ENCODE measurements around the gene COL26A1. TPM values are rescaled to one million over a fixed set of nuclear protein-coding genes. Genes with fewer than 3 reads are reported as not detected.

COL26A1 gene
- total RNA-seq, 3 donors from 2014 or later (not counting 1 experiment from before 2014, with no cell fraction given), result 0.16 TPM; not detected in 2

DNA sequence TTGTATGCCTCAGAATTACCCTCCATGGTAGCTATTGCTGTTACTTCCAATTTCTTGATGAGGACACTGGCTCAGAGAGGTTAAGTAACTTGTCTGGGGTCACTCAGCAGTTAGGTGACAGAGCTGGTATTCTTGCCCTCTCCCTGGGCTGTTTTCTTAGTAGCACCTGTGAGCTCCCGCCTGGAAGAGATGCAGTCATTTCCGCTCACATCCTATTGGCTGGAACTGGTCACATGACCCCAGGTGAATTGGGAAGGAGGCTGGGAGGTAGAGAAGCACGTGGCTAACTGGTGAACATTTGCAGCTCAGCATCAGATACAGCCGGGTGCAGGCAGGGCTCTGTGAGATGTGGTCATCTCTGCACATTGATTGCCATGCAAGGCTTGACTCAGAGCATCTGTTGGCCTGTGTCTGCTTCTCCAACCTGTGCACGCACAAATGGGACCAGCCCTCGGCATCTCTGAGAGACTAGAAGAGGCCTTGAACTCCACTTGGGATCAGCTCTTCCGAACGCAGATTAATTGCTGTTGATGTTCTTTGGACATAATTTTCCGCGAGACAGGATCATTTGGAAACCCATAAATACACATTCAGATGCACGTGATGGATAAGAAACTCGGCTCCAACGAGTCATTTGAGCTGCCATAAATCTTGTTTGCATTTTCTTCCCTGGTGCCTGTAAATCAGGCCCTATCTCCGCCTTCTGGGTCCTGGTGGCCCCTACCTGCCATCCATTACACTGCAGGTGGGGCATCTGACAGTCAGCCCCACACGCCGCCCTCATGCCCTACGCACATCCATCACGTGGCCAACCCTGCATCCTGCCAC, 223.6 kb downstream of the COL26A1 start:
- Mint-ChIP-seq H3K4me1 (peaks cover 0 to 10% of the 10 kb centered on the region in 2 donors), H3K4me3 (no peak overlapping the region), H3K27ac (no peak overlapping the region), H3K36me3 (no peaks in the 10 kb centered on the region), H3K9me3 (no peaks in the 10 kb centered on the region), H3K27me3 (ENCODE audit: low read depth in 2 of 2) (no peaks in the 10 kb centered on the region)
- TF ChIP-seq, protein P1, sequence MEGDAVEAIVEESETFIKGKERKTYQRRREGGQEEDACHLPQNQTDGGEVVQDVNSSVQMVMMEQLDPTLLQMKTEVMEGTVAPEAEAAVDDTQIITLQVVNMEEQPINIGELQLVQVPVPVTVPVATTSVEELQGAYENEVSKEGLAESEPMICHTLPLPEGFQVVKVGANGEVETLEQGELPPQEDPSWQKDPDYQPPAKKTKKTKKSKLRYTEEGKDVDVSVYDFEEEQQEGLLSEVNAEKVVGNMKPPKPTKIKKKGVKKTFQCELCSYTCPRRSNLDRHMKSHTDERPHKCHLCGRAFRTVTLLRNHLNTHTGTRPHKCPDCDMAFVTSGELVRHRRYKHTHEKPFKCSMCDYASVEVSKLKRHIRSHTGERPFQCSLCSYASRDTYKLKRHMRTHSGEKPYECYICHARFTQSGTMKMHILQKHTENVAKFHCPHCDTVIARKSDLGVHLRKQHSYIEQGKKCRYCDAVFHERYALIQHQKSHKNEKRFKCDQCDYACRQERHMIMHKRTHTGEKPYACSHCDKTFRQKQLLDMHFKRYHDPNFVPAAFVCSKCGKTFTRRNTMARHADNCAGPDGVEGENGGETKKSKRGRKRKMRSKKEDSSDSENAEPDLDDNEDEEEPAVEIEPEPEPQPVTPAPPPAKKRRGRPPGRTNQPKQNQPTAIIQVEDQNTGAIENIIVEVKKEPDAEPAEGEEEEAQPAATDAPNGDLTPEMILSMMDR (IDR thresholded peaks at IDR 0.05), result no peak
- H3K36me3 ChIP-seq (ENCODE audit: control insufficient read depth, insufficient read depth, low read length), result no peaks in the 10 kb centered on the region
- H3K27ac ChIP-seq (ENCODE audit: low read length), result no peak overlapping the region
- no peak for DNase-seq
- WGBS (ENCODE audit: insufficient coverage), result 79% methylated on average over 18 of the region's 18 CpGs
- intact Hi-C loops (cut with micrococcal nuclease), result no loop called here
- H3K4me3 ChIP-seq (ENCODE audit: low read length), result no peak overlapping the region
- no peaks in the 10 kb centered on the region for H3K4me1 ChIP-seq (ENCODE audit: control insufficient read depth, insufficient read depth, low read length)
- H3K27me3 ChIP-seq (ENCODE audit: control insufficient read depth, insufficient read depth, low read length), result no peaks in the 10 kb centered on the region
- H3K9me3 ChIP-seq (ENCODE audit: control insufficient read depth, insufficient read depth, low read length), result no peaks in the 10 kb centered on the region
- ATAC-seq, result no peak

DNA sequence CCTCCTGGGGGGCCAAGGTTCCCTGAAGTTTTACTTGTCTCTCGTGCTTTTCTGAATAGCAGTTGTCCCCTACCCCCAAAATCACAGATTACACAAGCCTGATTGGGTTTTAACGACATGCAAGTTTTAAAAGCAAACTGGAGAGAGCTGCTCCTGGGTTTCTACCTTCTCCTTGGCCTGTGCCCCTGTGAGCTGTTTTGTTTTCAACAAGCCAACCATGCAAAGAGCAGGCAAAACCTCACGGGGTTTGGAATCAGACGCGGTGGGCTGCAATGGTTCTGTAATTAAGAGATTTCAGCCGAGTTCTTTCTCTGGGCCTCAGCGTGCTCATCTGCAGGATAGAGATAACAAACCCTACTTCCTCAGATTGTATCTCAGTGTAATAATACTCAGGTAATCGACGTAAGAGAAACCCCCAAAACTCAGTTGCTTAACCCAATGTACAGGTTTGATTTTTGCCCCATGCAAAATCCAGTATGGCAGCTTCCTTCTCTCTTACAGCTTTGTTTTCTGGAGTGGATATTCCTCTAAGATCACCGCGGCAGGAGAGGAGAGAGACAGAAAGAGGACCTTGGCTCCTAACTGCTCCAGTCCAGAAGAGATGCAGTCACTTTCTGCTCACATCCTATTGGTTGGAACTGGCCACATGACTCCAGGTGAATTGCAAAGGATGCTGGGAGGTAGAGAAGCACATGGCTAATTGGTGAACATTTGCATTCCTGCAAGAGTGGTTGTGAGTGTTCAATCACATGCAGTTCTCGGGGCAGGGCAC, 224.4 kb downstream of the COL26A1 start:
- H3K27me3 Mint-ChIP-seq (ENCODE audit: low read depth in 2 of 2), result peaks cover 0 to 2% of the 10 kb centered on the region in 2 donors
- TF ChIP-seq, protein P1 (IDR thresholded peaks at IDR 0.05), result no peak

DNA sequence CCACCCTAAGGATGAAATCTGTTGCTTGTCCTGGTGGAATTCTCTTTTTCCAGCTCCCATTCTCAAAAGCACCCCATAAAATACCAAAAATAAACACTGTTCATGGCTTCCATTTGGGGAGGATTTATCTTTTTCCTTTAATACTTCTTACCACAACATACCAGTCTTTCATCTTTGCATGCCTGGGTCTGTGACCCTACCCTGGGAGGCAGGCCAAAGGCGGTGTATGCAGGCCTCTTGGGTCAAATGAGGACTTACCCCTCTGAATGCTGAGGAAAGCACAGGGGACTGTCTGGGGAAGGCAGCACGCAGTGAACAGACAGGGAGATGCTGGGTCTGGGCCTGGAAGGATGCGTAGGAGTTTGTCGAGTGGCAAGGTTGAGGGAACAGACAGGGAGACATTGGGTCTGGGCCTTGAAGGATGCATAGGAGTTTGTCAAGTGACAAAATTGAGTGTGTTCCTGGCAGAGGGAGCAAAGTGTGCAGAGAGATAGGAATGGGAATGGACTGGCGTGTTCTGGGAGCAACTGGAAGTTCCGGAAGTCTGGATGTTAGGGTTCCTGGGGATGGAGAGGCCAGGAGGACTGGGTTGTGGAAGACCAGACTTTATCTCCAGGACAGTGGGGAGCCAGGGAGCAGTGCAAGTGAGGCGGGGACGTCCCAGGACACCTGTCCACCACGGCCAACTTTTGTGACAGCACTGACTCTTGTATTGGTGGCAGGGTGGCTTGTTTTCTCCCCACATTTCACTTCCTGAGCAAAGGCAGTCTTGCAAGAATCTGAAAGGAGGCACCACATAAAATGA, 225.7 kb downstream of the COL26A1 start:
- intact Hi-C loops (cut with micrococcal nuclease), result no loop called here
- Histone ChIP-seq H3K27me3 (ENCODE audit: control insufficient read depth, insufficient read depth, low read length) (no peaks in the 10 kb centered on the region), H3K4me1 (ENCODE audit: control insufficient read depth, insufficient read depth, low read length) (no peaks in the 10 kb centered on the region), H3K9me3 (ENCODE audit: control insufficient read depth, insufficient read depth, low read length) (no peaks in the 10 kb centered on the region), H3K36me3 (ENCODE audit: control insufficient read depth, insufficient read depth, low read length) (no peaks in the 10 kb centered on the region), H3K4me3 (ENCODE audit: low read length) (no peak overlapping the region), H3K27ac (ENCODE audit: low read length) (no peak overlapping the region)
- Mint-ChIP-seq H3K27me3 (ENCODE audit: low read depth in 2 of 2) (peaks cover 0 to 4% of the 10 kb centered on the region in 2 donors), H3K4me3 (no peak overlapping the region), H3K27ac (no peak overlapping the region), H3K4me1 (peaks cover 0 to 10% of the 10 kb centered on the region in 2 donors), H3K36me3 (no peaks in the 10 kb centered on the region), H3K9me3 (no peaks in the 10 kb centered on the region)
- no peak for ATAC-seq
- no peak for DNase-seq
- TF ChIP-seq, protein P1 (IDR thresholded peaks at IDR 0.05), result no peak
- 82% methylated on average over 9 of the region's 9 CpGs for WGBS (ENCODE audit: insufficient coverage)

More for the DNA sequence above, 224.4 kb downstream of the COL26A1 start:
- H3K4me3 ChIP-seq (ENCODE audit: low read length), result no peak overlapping the region
- peaks cover 0 to 10% of the 10 kb centered on the region in 2 donors for H3K4me1 Mint-ChIP-seq
- no peak for DNase-seq
- no peaks in the 10 kb centered on the region for H3K36me3 Mint-ChIP-seq
- no peaks in the 10 kb centered on the region for H3K27me3 ChIP-seq (ENCODE audit: control insufficient read depth, insufficient read depth, low read length)
- H3K9me3 Mint-ChIP-seq, result no peaks in the 10 kb centered on the region
- no peak for ATAC-seq
- no peak overlapping the region for H3K27ac Mint-ChIP-seq
- no peaks in the 10 kb centered on the region for H3K36me3 ChIP-seq (ENCODE audit: control insufficient read depth, insufficient read depth, low read length)
- intact Hi-C loops (cut with micrococcal nuclease), result no loop called here
- H3K4me1 ChIP-seq (ENCODE audit: control insufficient read depth, insufficient read depth, low read length), result no peaks in the 10 kb centered on the region
- H3K27ac ChIP-seq (ENCODE audit: low read length), result no peak overlapping the region
- WGBS (ENCODE audit: insufficient coverage), result 50% methylated on average over 12 of the region's 12 CpGs
- no peak overlapping the region for H3K4me3 Mint-ChIP-seq
- H3K9me3 ChIP-seq (ENCODE audit: control insufficient read depth, insufficient read depth, low read length), result no peaks in the 10 kb centered on the region
